ENCODE data around the gene CUL9.
"Not testable (repeated sequence)": the region's sequence is repeated elsewhere in the genome, so short reads cannot be mapped to it uniquely, and the experiment has no call there.

The CUL9 gene

DNA sequence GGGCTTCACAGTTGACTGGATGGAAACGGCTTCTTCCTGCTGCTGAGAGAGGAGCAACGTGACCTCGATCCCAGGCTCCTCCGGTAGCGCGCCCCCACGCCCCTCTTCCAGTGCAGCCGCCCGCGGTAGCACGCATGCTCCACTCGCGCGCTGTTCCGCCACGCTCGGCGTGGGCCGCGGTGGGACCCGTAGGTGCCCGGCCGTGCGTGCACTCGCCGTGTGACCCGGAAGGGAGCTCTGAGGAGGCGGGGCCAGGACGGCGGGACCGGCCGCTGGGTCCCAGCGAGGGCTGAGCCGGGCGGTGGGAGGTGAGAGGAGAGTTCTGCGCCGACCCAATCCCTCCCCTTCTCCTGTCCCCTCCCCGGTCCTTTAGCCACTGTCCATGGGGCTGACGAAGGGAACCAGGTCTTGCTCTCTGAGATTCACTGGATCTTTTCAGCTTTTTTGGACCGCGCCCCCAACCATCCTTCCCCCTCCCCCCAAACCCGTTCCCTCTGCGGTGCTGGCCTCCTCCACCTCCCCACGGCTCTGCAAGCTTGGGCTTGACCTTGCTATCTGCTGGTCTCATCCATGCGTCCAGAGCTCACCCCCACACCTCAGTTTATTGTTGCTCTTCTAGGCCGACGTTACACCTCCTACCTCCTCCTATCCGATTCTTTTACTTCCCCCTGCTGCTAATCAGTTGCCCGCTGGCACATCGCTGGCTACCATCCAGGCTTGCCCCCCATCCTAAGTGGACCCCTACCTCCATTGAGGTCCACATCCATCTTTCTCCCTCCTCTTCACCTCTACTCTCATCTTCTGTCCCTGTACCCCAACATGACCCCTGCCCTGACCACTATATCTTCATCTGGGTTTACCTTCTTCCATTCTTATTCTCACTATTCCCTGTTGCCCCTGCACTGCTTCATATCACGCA, at the start of gene CUL9:
Gene CUL9 (plus strand): TSS at position 255 of the 919 bp plus-strand sequence. CDS start 2,115 bp downstream, outside the sequence.
- peak; percentile 86 for DNase-seq

GRCh38 chr6:43138267-43138666, 43.7 kb upstream of the CUL9 start:
- no peak for DNase-seq

- DNase-seq = not testable (repeated sequence)
Measured at GRCh38 chr6:43139973-43140372, 42.0 kb upstream of the CUL9 start.

- DNase-seq = no peak
Measured at GRCh38 chr6:43141644-43142043, 40.4 kb upstream of the CUL9 start.

GRCh38 chr6:43142101-43142500, 39.9 kb upstream of the CUL9 start:
- DNase-seq = no peak

- peak; percentile 75 for DNase-seq
Measured at GRCh38 chr6:43143235-43144128, 38.5 kb upstream of the CUL9 start.

GRCh38 chr6:43144879-43145278, 37.1 kb upstream of the CUL9 start:
- DNase-seq = no peak

GRCh38 chr6:43146261-43146660, 35.7 kb upstream of the CUL9 start:
- DNase-seq = no peak

DNA sequence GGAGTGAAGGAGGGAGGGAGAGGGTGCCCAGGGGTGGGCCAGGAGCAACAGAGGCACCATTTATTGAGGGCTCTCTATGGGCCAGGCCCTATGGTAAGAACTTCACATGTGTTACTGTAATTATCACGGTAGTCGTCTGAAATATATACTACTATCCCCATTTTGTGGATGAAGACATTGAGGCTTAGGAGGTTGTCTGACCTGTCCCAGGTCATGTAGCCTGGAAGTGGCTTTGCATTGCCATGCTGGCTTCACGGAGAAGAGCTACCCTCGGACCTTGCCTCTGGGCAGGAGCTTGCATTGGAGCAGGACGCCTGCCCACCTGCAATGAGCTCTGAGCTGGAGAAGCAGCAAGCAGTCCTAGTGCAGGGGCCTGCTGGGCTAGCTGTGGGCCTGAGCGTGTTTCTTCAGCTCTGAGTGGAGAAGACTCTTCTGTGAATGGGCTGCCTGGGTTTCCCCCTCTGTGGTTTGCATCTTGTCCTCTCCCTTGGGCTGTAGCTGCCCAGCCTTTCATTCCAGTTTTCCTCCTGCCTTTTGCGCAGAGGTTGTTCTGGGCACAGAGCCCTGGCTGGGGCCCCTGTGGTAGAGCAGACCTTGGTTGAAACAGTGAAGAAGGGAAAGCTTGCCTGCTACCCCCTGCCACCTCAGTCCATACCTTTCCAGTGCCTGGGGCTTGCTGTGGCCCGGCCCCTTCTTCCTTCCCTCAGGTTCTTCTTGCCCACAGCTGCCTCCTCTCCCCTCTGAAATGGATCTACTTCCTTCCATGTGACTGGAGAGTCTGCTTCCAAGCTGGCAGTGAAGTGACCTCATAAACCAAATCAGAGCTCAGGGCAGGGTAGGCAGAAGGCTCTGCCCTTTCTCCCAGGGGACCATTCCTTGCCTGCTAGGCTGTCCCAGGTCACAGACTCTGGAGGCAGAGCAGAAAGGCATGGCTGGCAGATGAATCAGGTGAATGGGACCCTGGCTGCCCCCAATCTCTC, 35.0 kb upstream of the CUL9 start:
- DNase-seq = no peak

GRCh38 chr6:43147691-43148477, 34.1 kb upstream of the CUL9 start:
- no peak for DNase-seq

DNA sequence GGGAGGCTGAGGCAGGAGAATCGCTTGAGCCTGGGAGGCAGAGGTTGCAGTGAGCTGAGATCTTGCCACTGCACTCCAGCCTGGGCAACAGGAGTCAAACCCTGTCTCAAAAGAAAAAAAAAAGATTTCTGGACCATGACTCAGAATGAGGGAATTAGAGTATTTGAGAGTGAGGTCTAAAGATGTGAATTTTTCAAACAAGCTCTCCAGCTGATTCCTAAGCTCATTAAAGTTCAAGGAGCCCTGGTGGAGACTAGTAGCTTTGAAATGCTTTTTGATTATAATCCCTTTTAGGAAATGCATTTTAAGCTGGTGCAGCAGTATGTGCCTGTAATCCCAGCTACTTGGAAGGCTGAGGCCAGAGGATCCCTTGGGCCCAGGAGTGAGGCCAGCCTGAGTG, 32.7 kb upstream of the CUL9 start:
- DNase-seq = no peak

GRCh38 chr6:43150051-43150751, 31.8 kb upstream of the CUL9 start:
- DNase-seq = no peak

GRCh38 chr6:43159599-43159998, 22.4 kb upstream of the CUL9 start:
- no peak for DNase-seq

DNA sequence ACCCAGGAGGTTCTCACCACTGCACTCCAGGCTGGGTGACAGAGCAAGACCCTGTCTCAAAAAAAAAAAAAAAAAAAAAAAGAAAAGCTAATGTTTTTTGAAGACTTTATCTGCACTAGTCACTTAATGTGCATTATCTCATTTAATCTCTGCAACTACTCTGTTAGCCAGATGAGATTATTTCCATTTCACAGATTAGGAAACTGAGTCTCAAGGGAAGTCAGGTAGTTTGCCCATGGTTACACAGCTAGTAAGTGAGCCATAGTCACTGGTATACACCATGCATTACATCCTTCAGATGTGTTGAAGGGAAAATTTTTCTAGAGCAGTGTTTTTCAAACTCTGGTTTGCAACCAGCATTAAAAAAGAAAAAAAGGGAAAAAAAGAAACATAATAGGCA, 18.1 kb upstream of the CUL9 start:
- no peak for DNase-seq

- DNase-seq = no peak
Measured at GRCh38 chr6:43170417-43170930, 11.5 kb upstream of the CUL9 start.

DNA sequence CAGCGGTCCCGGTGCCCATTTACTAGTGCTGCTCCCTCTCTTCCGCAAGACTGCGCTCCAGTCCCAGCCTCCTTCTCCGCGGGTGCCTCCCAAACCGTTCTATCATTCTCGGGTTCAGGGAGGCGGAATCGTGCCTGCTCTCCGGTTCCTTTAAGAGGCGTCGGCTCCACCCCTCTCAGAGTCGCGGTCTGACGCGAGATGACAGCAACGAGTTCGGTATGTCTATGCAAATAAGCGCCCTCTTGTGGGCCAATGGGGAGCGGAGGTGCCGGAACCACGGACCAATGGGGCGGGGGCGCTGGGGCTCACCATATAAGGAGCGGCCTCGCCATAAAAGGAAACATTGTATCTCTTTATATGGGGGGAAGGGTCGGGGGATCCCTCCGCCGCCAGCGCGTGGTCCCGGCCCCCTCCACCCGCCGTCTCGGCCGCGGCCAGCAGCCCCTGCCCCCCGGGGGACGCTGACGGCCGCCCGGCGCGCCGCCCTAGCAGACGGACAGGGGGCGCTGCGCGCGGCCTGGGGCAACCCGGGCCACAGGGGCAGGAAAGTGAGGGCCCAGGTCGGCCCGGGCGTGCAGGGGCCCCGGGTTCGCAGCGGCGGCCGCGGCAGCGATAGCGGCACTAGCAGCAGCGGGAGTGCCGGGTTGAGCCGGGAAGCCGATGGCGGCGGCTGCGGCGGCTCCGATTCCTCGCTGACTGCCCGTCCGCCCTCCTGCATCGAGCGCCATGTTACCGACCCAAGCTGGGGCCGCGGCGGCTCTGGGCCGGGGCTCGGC, 10.9 kb upstream of the CUL9 start, which contains the start of gene SRF:
Gene SRF (plus strand): TSS at position 339 of the 776 bp plus-strand sequence. CDS start 388 bp downstream, at position 727.
- peak; percentile 97 for DNase-seq

DNA sequence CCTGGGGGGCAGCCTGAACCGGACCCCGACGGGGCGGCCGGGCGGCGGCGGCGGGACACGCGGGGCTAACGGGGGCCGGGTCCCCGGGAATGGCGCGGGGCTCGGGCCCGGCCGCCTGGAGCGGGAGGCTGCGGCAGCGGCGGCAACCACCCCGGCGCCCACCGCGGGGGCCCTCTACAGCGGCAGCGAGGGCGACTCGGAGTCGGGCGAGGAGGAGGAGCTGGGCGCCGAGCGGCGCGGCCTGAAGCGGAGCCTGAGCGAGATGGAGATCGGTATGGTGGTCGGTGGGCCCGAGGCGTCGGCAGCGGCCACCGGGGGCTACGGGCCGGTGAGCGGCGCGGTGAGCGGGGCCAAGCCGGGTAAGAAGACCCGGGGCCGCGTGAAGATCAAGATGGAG, 10.3 kb upstream of the CUL9 start:
- peak; percentile 59 for DNase-seq

- DNase-seq = peak; percentile 71
Measured at GRCh38 chr6:43172104-43173007, 9.6 kb upstream of the CUL9 start.
